ENCODE measurements around the gene UNC79. TPM values are rescaled to one million over a fixed set of nuclear protein-coding genes. Genes with fewer than 3 reads are reported as not detected.

The UNC79 gene
- total and polyA plus RNA-seq, 11 donors, result 0.04 to 0.58 (median 0.42) TPM

DNA sequence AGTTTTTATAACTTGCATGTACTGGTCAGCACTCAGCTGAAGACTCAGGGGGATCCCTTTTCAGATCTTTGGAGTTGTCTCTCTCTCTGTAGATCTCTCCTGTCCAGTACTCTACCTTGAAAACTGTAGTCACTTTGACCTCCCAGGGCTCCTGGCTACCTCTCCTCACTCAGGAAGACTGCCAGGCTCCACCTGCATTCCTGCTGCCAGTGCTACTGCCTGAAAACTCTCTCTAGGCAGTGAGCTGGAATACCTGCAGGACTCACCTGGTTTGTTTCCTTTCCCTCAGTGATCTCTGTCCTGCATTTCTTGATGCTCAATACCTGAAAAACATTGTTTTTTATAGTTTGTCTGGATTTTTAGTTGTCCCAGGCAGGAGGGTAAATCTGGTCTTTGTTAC lies 270.2 kb downstream of the UNC79 start:
- no peak for ATAC-seq

DNA sequence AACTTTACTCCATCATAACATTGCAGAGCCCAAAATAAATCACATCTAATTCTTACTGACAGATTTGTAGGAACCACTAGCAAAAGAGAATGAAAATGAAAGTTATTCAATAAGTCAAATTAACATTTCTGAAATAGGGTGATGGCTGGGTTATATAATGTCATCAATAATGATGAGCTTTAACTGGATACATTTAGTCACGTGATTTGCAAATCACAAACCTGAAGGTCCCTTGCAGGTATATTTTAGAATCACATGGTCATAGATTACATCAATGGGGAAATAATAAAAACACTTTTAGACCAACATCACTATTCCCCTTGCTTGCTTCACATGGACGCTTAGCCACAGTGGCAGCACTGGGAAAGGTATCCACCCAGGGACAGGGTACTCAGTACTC lies 270.8 kb downstream of the UNC79 start:
- no peak overlapping the region for H3K4me3 ChIP-seq
- 85 to 96% (median 89%) methylated on average over 2 of the region's 2 CpGs for WGBS, 4 donors
- TF ChIP-seq, protein P1, sequence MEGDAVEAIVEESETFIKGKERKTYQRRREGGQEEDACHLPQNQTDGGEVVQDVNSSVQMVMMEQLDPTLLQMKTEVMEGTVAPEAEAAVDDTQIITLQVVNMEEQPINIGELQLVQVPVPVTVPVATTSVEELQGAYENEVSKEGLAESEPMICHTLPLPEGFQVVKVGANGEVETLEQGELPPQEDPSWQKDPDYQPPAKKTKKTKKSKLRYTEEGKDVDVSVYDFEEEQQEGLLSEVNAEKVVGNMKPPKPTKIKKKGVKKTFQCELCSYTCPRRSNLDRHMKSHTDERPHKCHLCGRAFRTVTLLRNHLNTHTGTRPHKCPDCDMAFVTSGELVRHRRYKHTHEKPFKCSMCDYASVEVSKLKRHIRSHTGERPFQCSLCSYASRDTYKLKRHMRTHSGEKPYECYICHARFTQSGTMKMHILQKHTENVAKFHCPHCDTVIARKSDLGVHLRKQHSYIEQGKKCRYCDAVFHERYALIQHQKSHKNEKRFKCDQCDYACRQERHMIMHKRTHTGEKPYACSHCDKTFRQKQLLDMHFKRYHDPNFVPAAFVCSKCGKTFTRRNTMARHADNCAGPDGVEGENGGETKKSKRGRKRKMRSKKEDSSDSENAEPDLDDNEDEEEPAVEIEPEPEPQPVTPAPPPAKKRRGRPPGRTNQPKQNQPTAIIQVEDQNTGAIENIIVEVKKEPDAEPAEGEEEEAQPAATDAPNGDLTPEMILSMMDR (IDR thresholded peaks at IDR 0.05), result no peak
- TF ChIP-seq POLR2A (IDR thresholded peaks at IDR 0.05), result no peak
- no peak for ATAC-seq
- intact Hi-C loops (cut with DNase I), result no loop called here
- H3K36me3 ChIP-seq, result no peaks in the 10 kb centered on the region
- peaks cover 0 to 39% (median 3%) of the 10 kb centered on the region in 12 donors for H3K9me3 ChIP-seq
- no peak for DNase-seq
- no peaks in the 10 kb centered on the region for H3K4me1 ChIP-seq
- peaks cover 0 to 2% (median 0%) of the 10 kb centered on the region in 9 donors for H3K27me3 ChIP-seq
- no peak overlapping the region for H3K27ac ChIP-seq

More for the DNA sequence above, 270.2 kb downstream of the UNC79 start:
- H3K9me3 ChIP-seq, result peaks cover 0 to 39% (median 3%) of the 10 kb centered on the region in 12 donors
- no peaks in the 10 kb centered on the region for H3K4me1 ChIP-seq
- no peak for DNase-seq
- H3K36me3 ChIP-seq, result no peaks in the 10 kb centered on the region
- H3K27ac ChIP-seq, result no peak overlapping the region
- TF ChIP-seq POLR2A (IDR thresholded peaks at IDR 0.05), result no peak
- TF ChIP-seq, protein P1 (IDR thresholded peaks at IDR 0.05), result no peak
- H3K27me3 ChIP-seq, result peaks cover 0 to 2% (median 0%) of the 10 kb centered on the region in 9 donors
- H3K4me3 ChIP-seq, result no peak overlapping the region
- intact Hi-C loops (cut with DNase I), result no loop called here

DNA sequence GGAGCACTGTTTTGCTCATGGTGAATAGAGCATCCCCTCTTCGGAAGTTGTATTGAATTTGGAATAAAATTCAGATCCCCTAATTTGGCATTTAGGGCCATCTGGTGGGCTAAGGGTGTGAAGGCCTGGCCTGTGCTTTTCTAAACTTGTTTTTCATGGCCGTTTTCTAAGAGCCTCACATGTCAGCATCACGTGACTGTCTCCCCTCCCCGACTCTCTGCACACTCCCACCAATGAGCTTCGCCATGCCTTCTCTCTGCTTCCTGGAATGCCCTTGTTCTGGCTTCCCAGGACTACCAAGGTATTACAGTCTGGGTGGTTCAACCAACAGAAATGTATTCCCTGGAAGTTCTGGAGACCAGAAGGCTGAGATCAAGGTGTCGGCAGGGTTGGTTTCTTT lies 272.2 kb downstream of the UNC79 start:
- no peak overlapping the region for H3K4me3 ChIP-seq
- intact Hi-C loops (cut with DNase I), result no loop called here
- H3K9me3 ChIP-seq, result peaks cover 0 to 27% (median 3%) of the 10 kb centered on the region in 12 donors
- peaks cover 0 to 2% (median 0%) of the 10 kb centered on the region in 9 donors for H3K27me3 ChIP-seq
- no peaks in the 10 kb centered on the region for H3K36me3 ChIP-seq
- no peak overlapping the region for H3K27ac ChIP-seq
- no peak for TF ChIP-seq POLR2A (IDR thresholded peaks at IDR 0.05)
- TF ChIP-seq, protein P1 (IDR thresholded peaks at IDR 0.05), result no peak
- ATAC-seq (no peak), DNase-seq (no peak)
- H3K4me1 ChIP-seq, result no peaks in the 10 kb centered on the region
- WGBS, 4 donors, result 74 to 86% (median 85%) methylated on average over 6 of the region's 6 CpGs

DNA sequence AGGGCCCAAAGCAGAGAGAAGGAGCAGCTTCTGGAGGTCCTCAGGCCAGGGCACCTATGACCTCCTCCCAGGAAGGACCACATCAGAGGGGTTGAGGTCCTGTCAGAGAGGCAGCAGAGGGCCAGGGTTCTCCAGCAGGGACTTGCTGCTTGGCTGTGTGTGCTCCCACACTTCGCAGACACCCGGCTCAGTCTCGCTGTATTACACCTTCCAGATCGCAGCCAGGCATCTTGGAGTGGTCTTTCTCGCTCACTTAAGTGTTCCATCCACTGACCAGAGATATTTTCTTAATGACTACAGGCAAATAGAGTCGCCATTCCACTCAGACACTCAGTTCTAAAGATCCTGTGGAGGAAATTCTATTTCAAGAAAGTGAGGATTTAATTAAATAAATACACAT lies 273.2 kb downstream of the UNC79 start:
- Histone ChIP-seq H3K4me3 (no peak overlapping the region), H3K4me1 (no peaks in the 10 kb centered on the region), H3K36me3 (no peaks in the 10 kb centered on the region), H3K9me3 (peaks cover 0 to 18% (median 2%) of the 10 kb centered on the region in 12 donors), H3K27me3 (peaks cover 0 to 2% (median 0%) of the 10 kb centered on the region in 9 donors), H3K27ac (no peak overlapping the region)
- WGBS, 4 donors, result 69 to 87% (median 84%) methylated on average over 3 to 6 of the region's 6 CpGs
- ATAC-seq (no peak), DNase-seq (no peak)
- TF ChIP-seq, protein P1 (IDR thresholded peaks at IDR 0.05), result no peak
- TF ChIP-seq POLR2A (IDR thresholded peaks at IDR 0.05), result no peak
- intact Hi-C loops (cut with DNase I), result no loop called here

All from heart left ventricle (tissue), 16 donors.